ENCODE measurements around the gene STAP2.

GRCh38 chr19:4310247-4311121 lies 28.1 kb downstream of the STAP2 start:
- no peak for TF ChIP-seq CTCF (IDR thresholded peaks at IDR 0.05)
- TF ChIP-seq POLR2A (IDR thresholded peaks at IDR 0.05), result no peak
